Left forelimb (tissue), 1 donor: ENCODE results near the gene ANKRD40.
"Not testable (repeated sequence)": the region's sequence is repeated elsewhere in the genome, so short reads cannot be mapped to it uniquely, and the experiment has no call there.

Source experiments
- DNase-seq: peaks from one replicate; pipeline ENCODE4 v3.0.0-alpha.2; 2018; ENCODE audit warnings: low spot score

Gene ANKRD40

GRCh38 chr17:50707289-50708049 lies at the start of gene ANKRD40:
TSS of gene ANKRD40 (minus strand) at chr17:50707914. CDS start at chr17:50707654, 260 bp downstream.
- DNase-seq = peak; percentile 95

- DNase-seq = no peak
Observed at GRCh38 chr17:50754521-50754920, 46.8 kb upstream of the ANKRD40 start.

DNA sequence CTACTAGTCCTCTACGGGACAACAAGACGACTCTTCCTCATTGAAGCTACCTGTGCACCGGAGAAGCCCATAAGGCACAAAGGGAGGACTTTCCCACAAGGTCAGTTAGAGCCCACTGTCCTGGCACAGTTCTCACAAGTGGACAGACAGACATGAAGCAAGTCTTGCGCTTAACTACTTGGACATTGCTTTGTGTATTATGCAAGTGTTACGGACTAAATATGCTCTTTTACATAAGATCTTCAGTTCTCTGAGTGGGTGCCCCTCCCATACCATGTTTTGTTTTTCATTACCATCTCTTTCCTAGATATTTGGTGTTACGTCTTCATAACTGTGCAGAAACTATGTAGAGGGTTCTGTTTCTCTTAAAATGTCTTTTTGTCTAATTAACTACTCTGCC lies 41.5 kb upstream of the ANKRD40 start:
- no peak for DNase-seq

DNA sequence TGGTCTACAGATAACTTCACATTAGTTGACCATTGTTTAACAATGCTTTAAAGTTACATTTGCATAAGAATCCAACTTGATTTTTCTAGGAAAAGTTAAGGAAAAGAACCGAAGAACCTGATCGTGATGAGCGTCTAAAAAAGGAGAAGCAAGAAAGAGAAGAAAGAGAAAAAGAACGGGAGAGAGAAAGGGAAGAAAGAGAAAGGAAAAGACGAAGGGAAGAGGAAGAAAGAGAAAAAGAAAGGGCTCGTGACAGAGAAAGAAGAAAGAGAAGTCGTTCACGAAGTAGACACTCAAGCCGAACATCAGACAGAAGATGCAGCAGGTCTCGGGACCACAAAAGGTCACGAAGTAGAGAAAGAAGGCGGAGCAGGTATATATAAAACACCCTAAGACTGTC lies 37.9 kb upstream of the ANKRD40 start:
- no peak for DNase-seq

- no peak for DNase-seq
Observed at GRCh38 chr17:50739098-50739497, 31.4 kb upstream of the ANKRD40 start.

DNA sequence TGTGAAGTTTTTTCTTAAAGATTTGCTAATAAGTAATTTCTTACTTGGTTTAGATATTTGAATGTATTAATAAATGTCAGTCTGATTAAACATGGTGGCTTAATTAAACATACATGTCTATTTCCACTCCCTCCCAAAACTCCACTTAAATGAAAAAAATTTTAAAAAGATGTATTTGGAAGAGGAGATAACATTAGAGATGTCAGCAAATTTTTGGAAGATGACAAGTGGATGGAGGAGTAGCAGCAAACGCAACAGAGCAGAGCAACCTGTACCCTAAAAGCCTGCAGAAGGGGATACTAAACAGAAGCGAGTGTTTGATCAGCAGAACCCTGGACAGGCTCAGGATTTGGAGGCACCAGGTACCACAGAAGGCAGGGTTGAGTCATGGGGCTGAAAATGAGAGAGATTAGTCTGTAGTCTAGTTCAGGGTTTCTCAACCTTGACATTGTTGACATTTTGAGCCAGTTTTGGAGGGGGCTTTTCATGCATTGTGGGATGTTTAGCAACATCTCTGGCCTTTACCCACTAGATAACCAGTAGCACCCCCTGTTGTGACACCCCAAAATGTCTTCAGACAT lies 29.5 kb upstream of the ANKRD40 start:
- no peak for DNase-seq

DNA sequence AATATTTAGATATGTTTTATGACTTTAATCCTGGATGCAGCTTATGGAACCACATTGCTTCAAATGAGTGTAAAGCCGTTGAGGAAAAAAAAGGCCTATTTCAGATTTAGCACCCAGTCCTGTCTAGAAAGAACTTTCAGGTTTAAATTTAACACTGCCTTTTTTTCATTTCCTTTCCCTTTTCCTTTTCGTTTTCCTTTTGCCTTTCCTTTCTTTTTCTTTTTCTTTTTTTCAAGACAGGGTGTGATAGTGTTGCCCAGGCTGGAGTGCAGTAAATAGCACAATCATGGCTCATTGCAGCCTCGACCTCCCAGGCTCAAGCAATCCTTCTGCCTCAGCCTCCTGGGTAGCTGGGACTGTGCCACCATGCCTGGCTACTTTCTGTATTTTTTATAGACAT lies 27.6 kb upstream of the ANKRD40 start:
- DNase-seq = no peak

- no peak for DNase-seq
Observed at GRCh38 chr17:50731575-50732460, 24.1 kb upstream of the ANKRD40 start.

- DNase-seq = no peak
Observed at GRCh38 chr17:50728881-50729765, 21.4 kb upstream of the ANKRD40 start.

DNA sequence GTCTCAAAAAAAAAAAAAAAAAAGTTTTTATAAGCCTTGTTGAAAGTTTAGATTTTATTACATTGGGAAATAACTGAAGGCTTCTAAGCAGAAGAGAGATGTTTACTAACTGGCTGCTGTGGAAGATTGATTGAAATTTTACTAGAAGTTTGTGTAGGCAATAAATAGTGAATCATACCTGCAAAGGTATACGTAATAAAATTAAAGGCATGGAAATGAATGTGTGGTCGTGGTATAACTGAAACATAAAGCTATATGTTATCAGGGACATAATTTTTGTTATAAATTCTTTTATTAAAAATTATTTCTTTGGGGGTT lies 20.4 kb upstream of the ANKRD40 start:
- DNase-seq = no peak

- DNase-seq = no peak
Observed at GRCh38 chr17:50725769-50726655, 18.3 kb upstream of the ANKRD40 start.

DNA sequence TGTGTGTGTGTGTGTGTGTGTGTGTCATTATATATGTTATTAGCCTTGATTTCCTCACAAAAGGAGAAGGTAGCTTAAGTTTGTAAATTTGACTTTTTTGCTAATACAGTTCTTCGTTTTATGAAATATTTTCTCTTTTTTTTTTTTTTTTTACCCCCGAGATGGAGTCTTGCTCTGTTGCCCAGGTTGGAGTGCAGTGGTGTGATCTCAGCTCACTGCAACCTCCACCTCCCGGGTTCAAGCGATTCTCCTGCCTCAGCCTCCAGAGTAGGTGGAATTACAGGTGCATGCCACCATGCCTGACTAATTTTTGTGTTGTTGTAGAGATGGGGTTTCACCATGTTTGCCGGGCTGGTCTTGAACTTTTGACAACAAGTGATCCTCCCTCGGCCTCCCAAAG lies 16.9 kb upstream of the ANKRD40 start:
- DNase-seq = not testable (repeated sequence)

GRCh38 chr17:50722746-50723145 lies 15.0 kb upstream of the ANKRD40 start:
- no peak for DNase-seq

GRCh38 chr17:50721194-50722010 lies 13.7 kb upstream of the ANKRD40 start:
- DNase-seq = no peak

DNA sequence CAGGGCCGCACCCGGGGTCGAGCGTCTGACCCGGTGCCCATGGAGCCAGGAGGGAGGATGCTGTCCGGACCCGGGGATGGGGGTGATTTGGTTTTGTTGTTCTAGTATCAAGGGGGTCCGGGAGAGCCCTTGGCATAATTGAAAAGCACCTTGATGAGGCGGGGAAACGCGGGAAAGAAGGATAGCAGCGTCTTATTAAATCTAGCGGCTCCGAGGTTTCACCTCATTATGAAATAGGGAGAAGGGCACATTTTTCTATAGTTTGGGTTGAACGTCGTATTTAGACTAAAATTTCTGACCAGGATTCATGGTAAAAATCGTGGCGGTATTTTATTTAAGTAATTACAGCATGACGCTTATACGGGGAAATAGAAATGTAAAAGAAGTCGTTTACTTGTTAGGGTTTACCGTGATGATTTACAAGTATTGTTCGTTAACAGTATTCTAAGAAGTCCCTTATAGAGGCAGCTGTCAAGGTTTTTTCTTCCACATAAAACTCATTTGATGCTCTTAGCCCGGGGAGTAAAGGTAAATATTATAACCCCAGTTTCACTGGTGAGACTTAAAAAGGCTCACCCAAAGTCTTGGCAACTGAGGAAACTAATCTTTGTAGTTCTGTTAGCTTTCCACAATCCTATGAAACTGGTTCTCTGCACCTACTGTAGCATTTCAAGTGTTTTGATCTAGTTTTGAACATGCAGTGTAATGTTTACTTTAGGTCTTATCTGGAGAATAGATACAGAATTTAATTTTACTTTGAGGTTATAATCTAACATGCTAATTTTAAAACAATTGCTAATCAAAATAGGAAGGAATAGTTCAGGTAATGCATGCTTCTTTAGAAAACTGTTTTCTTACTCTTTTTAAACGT lies 12.4 kb upstream of the ANKRD40 start:
- no peak for DNase-seq

GRCh38 chr17:50719144-50719923 lies 11.6 kb upstream of the ANKRD40 start, which contains the start of gene LUC7L3:
TSS of gene LUC7L3 (plus strand) at chr17:50719603. CDS start at chr17:50719733, 130 bp downstream.
- DNase-seq = peak; percentile 96

DNA sequence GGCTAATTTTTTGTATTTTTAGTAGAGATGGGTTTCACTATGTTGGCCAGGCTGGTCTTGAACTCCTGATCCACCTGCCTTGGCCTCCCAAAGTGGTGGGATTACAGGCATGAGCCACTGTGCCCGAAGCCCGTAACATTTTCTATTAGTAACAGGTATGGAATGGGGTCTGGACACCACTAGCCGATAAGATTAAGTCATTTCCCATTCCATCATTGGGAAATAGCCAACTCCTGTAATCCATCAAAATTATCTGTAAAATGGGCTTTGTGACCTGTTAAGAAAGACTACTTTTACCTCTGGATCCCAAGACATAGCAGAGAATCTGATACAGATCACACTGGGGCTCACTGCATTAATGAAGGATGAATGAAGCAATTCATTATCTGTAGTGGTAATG lies 7.8 kb upstream of the ANKRD40 start:
- DNase-seq = no peak

DNA sequence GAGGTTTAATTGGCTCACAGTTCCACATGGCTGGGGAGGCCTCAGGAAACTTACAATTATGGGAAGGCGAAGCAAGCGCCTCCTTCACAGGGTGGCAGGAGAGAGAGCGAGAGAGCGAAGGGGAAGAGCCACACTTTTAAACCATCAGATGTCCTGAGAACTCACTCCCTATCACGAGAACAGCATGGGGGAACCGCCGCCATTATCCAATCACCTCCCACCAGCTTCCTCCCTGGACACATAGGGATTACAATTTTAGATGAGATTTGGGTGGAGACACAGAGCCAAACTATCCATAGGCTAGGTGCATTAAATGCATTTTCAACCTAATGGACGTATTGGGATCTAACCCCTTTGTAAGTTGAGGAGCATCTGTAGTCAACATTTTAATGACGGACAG lies 4.9 kb upstream of the ANKRD40 start:
- no peak for DNase-seq
